Tongue (tissue), 3 donors: ENCODE data around the gene ERICH2. TPM values are rescaled to one million over a fixed set of nuclear protein-coding genes. Genes with fewer than 3 reads are reported as not detected.

Experiments
- DNase-seq: peaks from one replicate; pipeline ENCODE4 v3.0.0-alpha.2; 2015
- small RNA-seq: library from RNA; depleted of rRNA; stranded (forward); fragments of <200 nt; gene quantifications from one replicate; pipeline ENCODE3, GENCODE V24; 2014; ENCODE audit warnings: low replicate concordance
- total RNA-seq: library from RNA; depleted of rRNA; stranded (reverse); fragments of >200 nt; gene quantifications from one replicate; pipeline ENCODE4 v1.2.3, GENCODE V29; 2014

The ERICH2 gene
- total RNA-seq, 1 donor from 2014 or later, result 1.6 TPM

GRCh38 chr2:170845343-170845742, 75.2 kb downstream of the ERICH2 start:
- DNase-seq, result no peak

GRCh38 chr2:170846314-170846713, 76.1 kb downstream of the ERICH2 start:
- DNase-seq, result peak; percentile 63

DNA sequence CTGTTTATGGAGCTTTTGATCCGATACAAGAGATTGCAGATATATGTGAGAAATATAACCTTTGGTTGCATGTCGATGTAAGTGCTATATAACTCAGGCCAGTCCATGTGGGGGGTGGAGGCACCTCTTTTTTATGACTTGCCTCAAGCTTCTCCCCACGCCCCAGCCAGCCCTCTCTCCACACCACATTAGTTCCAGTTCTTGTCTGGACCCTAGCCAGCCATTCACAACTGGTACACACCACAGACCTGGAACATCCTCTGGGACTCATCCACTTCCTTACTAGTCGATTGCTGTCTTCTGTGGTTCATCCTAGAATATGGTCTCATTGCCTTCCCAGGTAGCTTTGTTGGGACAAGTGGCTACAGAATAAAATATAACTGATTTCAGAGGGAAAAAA, 77.5 kb downstream of the ERICH2 start:
- no peak for DNase-seq

Small RNA genes lying within 50 kb of the gene (small RNA-seq; reads per million reads assigned to genes)
- gene RF00019, result not detected

Other genes starting within 250 kb of the ERICH2 start
- 4.5 TPM for gene SP5, start 55.0 kb upstream of the ERICH2 start, total RNA-seq
- 3.9 TPM for gene GAD1, start 46.5 kb downstream of the ERICH2 start, total RNA-seq
- 37.6 TPM for gene GORASP2, start 158.9 kb downstream of the ERICH2 start, total RNA-seq